ENCODE measurements around the gene APBA1.

GRCh38 chr9:69542058-69542457 is 130.1 kb downstream of the APBA1 start:
- no peak for TF ChIP-seq CTCF (IDR thresholded peaks at IDR 0.05)
- TF ChIP-seq POLR2A (IDR thresholded peaks at IDR 0.05; ENCODE audit: low read depth), result no peak
- no peak for TF ChIP-seq POLR2AphosphoS5 (IDR thresholded peaks at IDR 0.05)

Measured in esophagus muscularis mucosa (tissue), 3 donors.